PC-3 (cell line): ENCODE measurements around the gene PTGDS. TPM values are rescaled to one million over a fixed set of nuclear protein-coding genes. Genes with fewer than 3 reads are reported as not detected.

Experiments used
- ATAC-seq: fragments of 200-7000 bp; cut with Tn5 transposase; 2 replicates; pipeline ENCODE4 v1.9.1; 2020; ENCODE audit warnings: mild to moderate bottlenecking, moderate library complexity
- BruUV-seq: library from RNA; stranded (reverse); fragments of 400-500 nt; replicated peaks from 2 replicates; lab custom pipeline; 2021; lab: Mats Ljungman, UMichigan
- CTCF ChIA-PET: fragments of 300-600 bp; sonication (Branson Sonifier 250); formaldehyde crosslinking; loops from one replicate; lab custom pipeline; 2022; ENCODE audit warnings: antibody characterized with exemption; lab: Charles Lee
- POLR2A ChIA-PET: fragments of 300-600 bp; sonication (Branson Sonifier 250); formaldehyde crosslinking; loops from one replicate; lab custom pipeline; 2022; ENCODE audit warnings: antibody characterized with exemption; ENCODE audit not compliant: unreplicated experiment; lab: Charles Lee
- DNase-seq: peaks from one replicate; pipeline ENCODE4 v3.0.0-alpha.2; 2015
- H2AFZ ChIP-seq: fragments of 300-600 bp; sonication (generic); 2 replicates; pipeline ENCODE4 v1.6.0; 2016; ENCODE audit warnings: antibody characterized with exemption, low read length
- H3F3A ChIP-seq: fragments of 300-600 bp; sonication (generic); one replicate; pipeline ENCODE4 v1.6.0; 2017; ENCODE audit warnings: antibody characterized with exemption, low read length, control low read depth, mild to moderate bottlenecking; ENCODE audit not compliant: unreplicated experiment
- H3K27ac ChIP-seq: fragments of 300-600 bp; sonication (generic); 2 replicates; pipeline ENCODE4 v1.5.1; 2016; ENCODE audit warnings: mild to moderate bottlenecking, low read length
- H3K27me3 ChIP-seq: fragments of 300-600 bp; sonication (generic); 2 replicates; pipeline ENCODE4 v1.6.1; 2016; ENCODE audit warnings: low read length, mixed read lengths
- H3K36me3 ChIP-seq: fragments of 300-600 bp; sonication (generic); 2 replicates; pipeline ENCODE4 v1.6.1; 2016; ENCODE audit warnings: low read depth, mixed run types, low read length, mixed read lengths
- H3K4me1 ChIP-seq: fragments of 300-600 bp; sonication (generic); 2 replicates; pipeline ENCODE4 v1.5.1; 2016; ENCODE audit warnings: low read length; ENCODE audit not compliant: insufficient read depth
- H3K4me2 ChIP-seq: fragments of 300-600 bp; sonication (generic); 2 replicates; pipeline ENCODE4 v1.6.0; 2016; ENCODE audit warnings: low read length
- H3K4me3 ChIP-seq: fragments of 300-600 bp; sonication (generic); 2 replicates; pipeline ENCODE4 v1.5.1; 2016; ENCODE audit warnings: mild to moderate bottlenecking, low read length, mixed read lengths
- H3K79me2 ChIP-seq: fragments of 300-600 bp; sonication (generic); 2 replicates; pipeline ENCODE4 v1.6.1; 2017; ENCODE audit warnings: low read length, mixed read lengths
- H3K9ac ChIP-seq: fragments of 300-600 bp; sonication (generic); 2 replicates; pipeline ENCODE4 v1.6.0; 2016; ENCODE audit warnings: mild to moderate bottlenecking, low read length
- H3K9me2 ChIP-seq: fragments of 300-600 bp; sonication (generic); replicated peaks from 2 replicates; pipeline ENCODE4 v1.6.1; 2016; ENCODE audit warnings: mixed run types, low read length, mixed read lengths
- H3K9me3 ChIP-seq: fragments of 300-600 bp; sonication (generic); 2 replicates; pipeline ENCODE4 v1.6.1; 2016; ENCODE audit warnings: low read length, mixed read lengths
- H4K20me1 ChIP-seq: fragments of 300-600 bp; sonication (generic); 2 replicates; pipeline ENCODE4 v1.6.1; 2016; ENCODE audit warnings: low read length, mixed read lengths
- CTCF ChIP-seq: fragments of 300-600 bp; sonication (generic); conservative IDR thresholded peaks from 2 replicates; pipeline ENCODE4 v1.5.1; 2017; ENCODE audit warnings: antibody characterized with exemption, low read depth, mild to moderate bottlenecking, low read length
- EZH2 ChIP-seq: fragments of 300-600 bp; sonication (generic); IDR thresholded peaks from one replicate; pipeline ENCODE4 v1.6.1; 2017; ENCODE audit warnings: antibody characterized with exemption, mild to moderate bottlenecking, low read length; ENCODE audit not compliant: unreplicated experiment
- EZH2phosphoT487 ChIP-seq: fragments of 300-600 bp; sonication (generic); IDR thresholded peaks from 2 replicates; pipeline ENCODE4 v1.6.1; 2018; ENCODE audit warnings: mild to moderate bottlenecking, antibody characterized with exemption, low read length, borderline replicate concordance
- intact Hi-C: fragments of 100-400 bp; cut with micrococcal nuclease; formaldehyde crosslinking; loops from 2 replicates; pipeline ENCODE4 v1.9.0; 2023
- total RNA-seq: library from RNA; depleted of rRNA; stranded (reverse); fragments of >200 nt; gene quantifications from 2 replicates; pipeline ENCODE4 v1.2.3, GENCODE V29; 2014

Gene PTGDS
- total RNA-seq, 1 experiment from 2014 or later = not detected

GRCh38 chr9:136985853-136986252 is 8.5 kb downstream of the PTGDS start:
- POLR2A ChIA-PET = no interaction called here
- BruUV-seq = no TSS peak

GRCh38 chr9:136988872-136989271 is 11.6 kb downstream of the PTGDS start:
- no peak overlapping the region for H3K4me3 ChIP-seq
- H3K9me3 ChIP-seq = no peaks in the 10 kb centered on the region
- BruUV-seq = no TSS peak
- no peaks in the 10 kb centered on the region for H4K20me1 ChIP-seq
- no peak for ATAC-seq
- no peaks in the 10 kb centered on the region; the same call in 1 of the 2 replicates for H3K36me3 ChIP-seq
- no peak overlapping the region for H2AFZ ChIP-seq
- H3K4me2 ChIP-seq = no peak overlapping the region
- H3F3A ChIP-seq = no peaks in the 10 kb centered on the region
- POLR2A ChIA-PET = no interaction called here
- no peaks in the 10 kb centered on the region for H3K27me3 ChIP-seq
- no peak for DNase-seq
- H3K4me1 ChIP-seq = peaks cover 9% of the 10 kb centered on the region; the same call in 1 of the 2 replicates
- H3K79me2 ChIP-seq = peaks cover 15% of the 10 kb centered on the region
- H3K9ac ChIP-seq = no peak overlapping the region
- CTCF ChIA-PET = no interaction called here
- TF ChIP-seq EZH2phosphoT487 (no peak), CTCF (no peak), EZH2 (no peak)
- intact Hi-C loops = no loop called here
- no peak overlapping the region for H3K27ac ChIP-seq
- H3K9me2 ChIP-seq = no peaks in the 10 kb centered on the region

More at GRCh38 chr9:136985853-136986252, 8.5 kb downstream of the PTGDS start:
- no peak for TF ChIP-seq EZH2phosphoT487
- TF ChIP-seq CTCF = no peak
- TF ChIP-seq EZH2 = no peak
- CTCF ChIA-PET = no interaction called here
- Histone ChIP-seq H3K9me2 (no peaks in the 10 kb centered on the region), H3K9ac (no peak overlapping the region), H3K27me3 (no peaks in the 10 kb centered on the region), H3K4me2 (no peak overlapping the region), H2AFZ (no peak overlapping the region), H3K36me3 (no peaks in the 10 kb centered on the region), H3K79me2 (no peaks in the 10 kb centered on the region), H3K4me3 (no peak overlapping the region), H4K20me1 (no peaks in the 10 kb centered on the region), H3K4me1 (no peaks in the 10 kb centered on the region), H3K27ac (no peak overlapping the region), H3K9me3 (no peaks in the 10 kb centered on the region), H3F3A (no peaks in the 10 kb centered on the region)
- intact Hi-C loops = no loop called here
- ATAC-seq (no peak), DNase-seq (no peak)

- ChIA-PET POLR2A (no interaction called here), CTCF (no interaction called here)
- no peaks in the 10 kb centered on the region for H4K20me1 ChIP-seq
- H3K9me2 ChIP-seq = no peaks in the 10 kb centered on the region
- no peak overlapping the region for H3K27ac ChIP-seq
- no peak overlapping the region for H3K4me3 ChIP-seq
- H3K9me3 ChIP-seq = no peaks in the 10 kb centered on the region
- intact Hi-C loops = loop anchor here (10.0 kb wide), 1 partner anchor 146 kb away; the partner anchor contains the start of genes AJM1 and PHPT1
- H3K36me3 ChIP-seq = no peaks in the 10 kb centered on the region; the same call in 1 of the 2 replicates
- peaks cover 9% of the 10 kb centered on the region; the same call in 1 of the 2 replicates for H3K4me1 ChIP-seq
- H3K79me2 ChIP-seq = peaks cover 16% of the 10 kb centered on the region
- H2AFZ ChIP-seq = no peak overlapping the region
- no TSS peak for BruUV-seq
- H3K4me2 ChIP-seq = no peak overlapping the region
- ATAC-seq (no peak), DNase-seq (no peak)
- TF ChIP-seq EZH2 (no peak), CTCF (no peak), EZH2phosphoT487 (no peak)
- no peaks in the 10 kb centered on the region for H3F3A ChIP-seq
- no peak overlapping the region for H3K9ac ChIP-seq
- H3K27me3 ChIP-seq = no peaks in the 10 kb centered on the region
These were observed 13.1 kb downstream of the PTGDS start for GRCh38 chr9:136990242-136990911.
